ENCODE results near the gene RAMP1.

The RAMP1 gene

GRCh38 chr2:237896507-237896892, 37.1 kb downstream of the RAMP1 start:
- FAIRE-seq, result no peak

DNA sequence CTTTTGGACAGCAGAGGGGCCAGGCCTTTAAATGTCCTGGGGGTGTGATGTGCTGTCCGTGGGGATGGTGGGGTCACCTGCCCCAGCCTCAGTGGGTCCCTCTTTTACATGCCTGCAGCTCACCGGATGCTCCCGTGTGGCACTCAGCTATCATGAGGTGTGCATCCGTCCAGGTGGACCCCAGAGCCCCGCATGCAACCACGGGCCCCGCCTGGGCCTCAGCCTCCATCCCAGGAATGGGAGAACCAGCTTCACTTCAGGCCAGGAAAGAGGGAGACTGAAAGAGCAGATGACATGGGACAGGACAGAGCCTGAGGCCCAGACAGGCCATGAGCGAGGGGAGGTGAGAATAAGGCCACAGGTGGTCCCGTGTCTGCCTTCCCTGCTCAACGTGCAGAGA, 37.5 kb downstream of the RAMP1 start:
- no peak for FAIRE-seq

GRCh38 chr2:237898057-237898414, 38.6 kb downstream of the RAMP1 start:
- no peak for FAIRE-seq

DNA sequence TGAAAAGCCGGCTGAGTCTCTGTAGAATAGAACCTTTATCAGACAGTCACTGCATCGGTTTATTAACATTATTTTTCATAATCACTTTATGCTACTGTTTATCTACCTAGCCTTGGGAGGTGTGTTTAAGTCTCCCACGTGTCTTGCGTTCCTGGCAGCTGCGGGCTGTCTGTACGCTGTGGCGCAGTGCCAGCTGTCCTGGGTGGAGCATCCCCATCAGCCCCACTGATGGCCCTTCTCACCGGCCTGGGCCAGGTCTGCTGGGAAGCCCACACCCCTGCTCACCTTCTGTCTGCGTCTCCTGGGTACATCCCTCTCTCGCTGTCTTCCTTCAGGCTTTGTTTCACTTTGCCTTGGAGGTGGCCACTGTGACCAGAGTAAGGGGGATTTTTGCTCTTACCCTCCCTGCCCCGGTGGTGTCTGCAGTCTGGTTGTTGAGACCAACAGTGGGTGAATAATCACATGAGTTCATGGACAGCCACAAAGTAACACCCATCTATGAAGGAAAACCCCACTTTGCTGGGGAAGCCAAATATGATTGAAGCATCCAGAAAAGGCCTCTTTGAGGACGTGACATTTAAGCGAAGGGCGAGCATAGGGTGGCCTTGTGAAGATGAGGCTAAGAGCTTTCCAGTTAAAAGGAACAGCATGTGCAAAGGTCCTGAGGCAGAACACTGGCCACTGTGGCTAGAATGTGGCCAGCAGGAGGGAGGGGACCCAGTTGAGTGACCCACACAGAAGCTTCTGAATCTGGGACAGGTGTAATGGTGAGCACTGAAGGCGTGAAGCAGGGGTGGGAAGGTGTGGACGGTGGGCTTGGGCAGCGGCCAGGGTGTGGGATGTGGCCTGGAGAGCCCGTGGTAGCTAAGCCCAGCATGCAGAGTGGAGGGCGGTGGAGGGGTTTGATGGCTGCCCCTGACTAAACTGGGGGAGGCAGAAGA, 41.7 kb downstream of the RAMP1 start:
- no peak for FAIRE-seq

DNA sequence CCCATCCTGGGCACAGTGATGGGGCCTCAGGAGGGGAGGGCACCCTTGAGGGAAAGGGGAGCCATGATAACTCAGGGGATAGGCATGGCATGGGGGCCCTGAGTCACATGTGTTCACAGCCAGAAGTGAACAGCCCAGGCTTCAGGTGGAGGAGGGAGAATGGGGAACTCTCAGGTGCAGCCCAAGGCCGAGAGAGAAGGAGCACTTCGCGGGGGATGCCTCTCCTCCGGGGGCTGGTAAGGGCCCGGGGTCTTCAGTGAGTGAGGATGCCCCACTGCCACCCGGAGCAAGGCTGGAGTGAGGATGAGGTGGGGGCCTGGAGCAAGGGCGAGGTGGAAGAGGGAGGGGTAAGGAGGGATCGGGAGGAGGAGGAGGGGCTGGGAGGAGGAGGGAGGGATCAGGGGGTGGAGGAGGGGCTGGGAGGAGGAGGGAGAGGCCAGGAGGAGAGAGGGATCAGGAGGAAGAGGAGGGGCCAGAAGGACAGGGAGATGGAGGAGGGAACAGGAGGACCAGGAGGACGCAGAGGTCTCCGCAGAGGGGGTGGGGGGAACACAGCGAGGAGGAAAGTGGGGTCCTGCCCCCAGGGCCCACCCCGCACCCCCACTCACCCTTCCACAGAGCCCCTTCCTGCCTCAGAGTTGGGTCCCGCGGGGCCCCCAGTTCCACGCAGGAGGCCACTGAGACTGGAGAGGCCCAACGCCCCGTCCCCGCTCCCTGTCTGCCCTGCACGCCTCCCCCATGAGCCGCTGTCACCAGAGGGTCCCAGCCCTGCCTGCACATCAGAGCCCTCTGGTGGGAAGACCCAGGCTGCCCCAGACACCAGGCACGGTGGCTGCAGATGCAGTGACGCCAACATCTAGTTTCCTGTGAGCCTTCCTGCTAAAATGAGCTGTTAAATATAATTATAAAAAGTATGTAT, 42.8 kb downstream of the RAMP1 start:
- no peak for FAIRE-seq

DNA sequence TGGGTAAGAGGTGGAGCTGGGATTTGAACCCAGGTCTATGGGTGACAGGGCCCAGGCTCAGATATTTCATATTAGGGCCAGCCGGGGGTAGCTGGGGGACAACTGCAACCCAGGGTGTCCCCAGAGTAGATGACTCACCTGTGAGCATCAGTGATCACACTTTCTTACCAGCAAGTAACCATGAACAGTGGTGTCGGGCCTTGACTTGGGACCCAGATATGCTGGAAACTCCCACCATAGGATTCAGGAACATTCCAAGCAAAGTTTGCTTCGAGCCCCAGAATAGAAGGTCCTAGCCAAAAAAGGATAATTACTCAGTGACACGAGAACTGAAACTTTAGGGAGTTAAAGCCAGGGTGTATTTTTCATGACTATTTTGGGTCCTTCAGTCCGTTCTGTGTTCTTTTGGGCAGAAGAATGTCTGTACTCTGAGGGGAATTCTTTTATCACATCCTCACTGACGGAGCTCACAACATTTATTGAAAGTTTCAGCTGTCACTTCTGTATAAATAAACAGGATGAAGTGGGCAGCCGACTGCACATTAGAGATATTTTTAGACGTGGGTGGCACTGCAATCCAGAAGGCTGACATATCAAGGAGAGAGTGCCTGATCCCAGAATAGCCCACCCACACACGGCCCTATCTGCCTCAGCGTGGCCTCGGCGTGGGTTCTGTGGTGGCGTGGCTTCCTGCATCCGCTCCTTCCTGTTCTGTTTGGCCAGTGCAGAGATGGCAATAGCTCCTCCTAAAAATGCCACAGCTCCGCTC, 45.6 kb downstream of the RAMP1 start:
- FAIRE-seq, result no peak

DNA sequence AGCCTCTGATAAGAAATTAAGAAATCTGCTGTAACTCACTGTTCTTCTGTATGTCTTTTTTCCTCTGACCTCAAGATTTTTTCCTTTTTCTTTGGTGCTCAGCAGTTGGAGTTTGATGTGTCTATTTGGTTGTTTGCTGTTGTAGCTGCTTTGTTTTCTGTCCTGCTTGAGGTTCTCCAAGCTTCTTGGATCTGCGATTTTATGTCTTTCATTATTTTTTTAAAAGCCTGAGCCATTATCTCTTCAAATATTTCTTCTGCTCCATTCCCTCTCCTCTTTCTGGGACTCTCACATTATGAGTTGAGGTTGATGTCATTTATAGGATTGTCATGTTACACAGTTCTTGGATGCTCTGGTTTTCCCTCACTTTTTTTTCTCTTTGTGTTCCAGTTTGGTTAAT, 47.7 kb downstream of the RAMP1 start:
- FAIRE-seq, result no peak

GRCh38 chr2:237909075-237909695, 49.8 kb downstream of the RAMP1 start:
- FAIRE-seq, result no peak

DNA sequence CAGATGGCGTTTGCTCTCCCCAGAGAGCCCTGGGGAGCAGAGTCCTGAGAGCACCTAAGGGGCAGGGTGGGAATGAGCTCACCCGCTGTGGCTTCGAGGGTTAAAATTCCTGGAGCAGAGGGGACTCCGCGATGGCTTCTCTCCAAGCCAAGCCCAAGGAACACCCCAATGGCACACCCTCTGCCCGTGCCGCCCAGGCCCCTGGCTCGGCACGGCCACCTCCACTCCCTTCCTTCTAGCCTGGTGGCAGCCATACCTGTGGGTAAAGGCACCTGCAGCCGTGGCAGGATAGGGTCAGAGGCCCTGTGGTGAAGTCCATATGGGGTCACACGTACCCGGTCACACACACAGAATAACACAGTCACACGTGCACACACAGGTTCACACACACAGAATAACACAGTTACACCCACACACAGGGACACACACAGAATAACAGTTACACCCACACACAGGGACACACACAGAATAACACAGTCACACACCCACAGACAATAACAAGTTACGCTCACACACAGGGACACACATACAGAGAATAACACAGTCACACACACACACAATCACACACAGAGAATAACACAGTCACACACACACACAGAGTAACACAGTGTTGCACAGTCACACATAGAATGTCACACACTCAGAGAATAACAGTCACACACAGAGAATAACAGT, 50.5 kb downstream of the RAMP1 start:
- no peak for FAIRE-seq

- FAIRE-seq, result no peak
Observed at GRCh38 chr2:237910576-237911362, 51.3 kb downstream of the RAMP1 start.

- no peak for FAIRE-seq
Observed at GRCh38 chr2:237911363-237912017, 52.1 kb downstream of the RAMP1 start.

- FAIRE-seq, result no peak
Observed at GRCh38 chr2:237912271-237913192, 53.1 kb downstream of the RAMP1 start.

GRCh38 chr2:237913193-237913917, 53.9 kb downstream of the RAMP1 start:
- FAIRE-seq, result no peak

- no peak for FAIRE-seq
Observed at GRCh38 chr2:237915576-237915975, 56.2 kb downstream of the RAMP1 start.

DNA sequence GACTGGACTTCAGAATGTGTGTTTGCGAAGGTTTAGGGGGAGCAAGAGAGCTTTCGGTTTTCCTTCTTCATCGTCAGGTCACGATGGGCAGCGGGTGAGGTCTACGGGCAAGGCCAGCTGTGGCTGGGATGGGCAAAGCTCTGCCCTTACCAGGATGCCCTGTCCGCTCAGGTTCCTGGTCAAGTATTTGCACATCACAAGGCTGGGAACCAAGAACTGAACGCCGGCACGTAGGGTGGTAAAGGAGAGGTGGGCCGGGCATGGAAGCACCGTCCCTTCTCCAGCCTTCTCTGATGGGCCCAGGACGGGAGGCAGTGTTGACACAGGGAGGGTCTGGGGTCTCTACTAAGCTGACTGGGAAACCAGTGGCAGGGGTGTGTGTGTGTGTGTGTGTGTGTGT, 56.9 kb downstream of the RAMP1 start:
- no peak for FAIRE-seq

DNA sequence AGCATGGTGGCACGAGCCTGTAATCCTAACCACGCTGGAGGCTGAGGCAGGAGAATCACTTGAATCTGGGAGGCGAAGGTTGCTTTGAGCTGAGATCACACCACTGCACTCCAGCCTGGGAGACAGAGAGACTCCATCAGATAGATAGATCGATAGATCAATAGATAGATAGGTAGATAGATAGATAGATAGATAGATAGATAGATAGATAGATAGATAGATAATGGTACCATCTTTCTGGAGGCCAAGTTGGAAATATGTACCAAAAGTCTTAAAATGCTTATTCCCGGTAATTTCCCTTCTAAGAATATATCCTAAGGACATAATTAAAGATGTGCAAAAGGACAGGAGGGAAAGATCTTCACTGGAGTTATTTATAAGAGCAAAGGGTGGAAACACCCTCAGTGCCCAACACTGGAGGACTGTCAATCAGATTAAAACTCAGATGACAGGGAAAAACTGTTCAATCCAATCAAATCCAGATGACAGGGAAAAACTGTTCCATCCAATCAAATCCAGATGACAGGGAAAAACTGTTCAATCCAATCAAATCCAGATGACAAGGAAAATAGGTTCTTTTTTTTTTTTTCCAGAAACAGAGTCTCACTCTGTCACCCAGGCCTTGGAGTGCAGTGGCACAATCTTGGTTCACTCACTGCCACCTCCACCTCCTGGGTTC, 58.4 kb downstream of the RAMP1 start:
- no peak for FAIRE-seq

DNA sequence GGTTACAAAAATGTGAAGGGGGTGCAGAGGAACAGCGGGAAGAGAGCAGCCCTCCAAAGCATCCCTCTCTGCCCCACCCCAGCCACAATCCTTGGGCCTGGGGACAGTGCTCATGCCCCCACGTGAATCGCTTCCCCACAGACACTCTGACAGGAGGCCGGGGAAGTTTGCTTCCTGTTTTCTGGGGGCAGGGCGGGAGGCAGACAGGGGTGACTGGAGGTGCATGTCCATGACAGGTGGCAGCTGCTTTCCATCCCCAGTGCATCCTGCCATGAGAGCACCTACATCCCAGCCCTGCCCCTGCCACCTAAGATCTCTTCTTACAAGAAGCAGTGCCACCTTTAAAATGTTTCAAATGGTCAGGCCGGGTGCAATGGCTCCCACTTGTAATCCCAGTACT, 60.2 kb downstream of the RAMP1 start:
- FAIRE-seq, result no peak

DNA sequence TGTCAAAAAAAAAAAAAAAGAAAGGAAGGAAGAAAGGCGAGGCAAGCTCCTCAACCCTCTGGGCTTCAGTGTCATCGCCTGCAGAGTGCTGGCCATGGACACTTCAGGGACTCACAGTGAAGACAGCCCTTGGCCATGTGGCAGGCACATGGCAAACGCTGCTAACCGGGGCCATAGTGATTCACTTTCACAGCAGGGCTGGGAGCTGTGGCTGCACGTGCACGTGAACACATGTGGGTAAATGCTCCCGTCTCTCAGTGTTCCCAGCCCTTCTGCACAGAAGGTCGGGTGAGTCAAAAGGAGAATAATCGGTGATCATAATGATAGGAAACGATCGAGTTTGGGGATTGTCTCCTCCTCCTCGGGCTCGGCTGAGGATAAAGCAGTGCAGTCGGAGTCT, 61.2 kb downstream of the RAMP1 start:
- no peak for FAIRE-seq
